HepG2 (cell line): ENCODE data around the gene SLC39A2. TPM values are rescaled to one million over a fixed set of nuclear protein-coding genes. Genes with fewer than 3 reads are reported as not detected.

Experiments
- PLSCR1 ChIP-seq: sonication (generic); formaldehyde crosslinking; IDR thresholded peaks from 2 replicates; pipeline ENCODE4 v1.5.0; 2020; ENCODE audit warnings: missing genetic modification reagents, mild to moderate bottlenecking, borderline replicate concordance
- ZNF646 ChIP-seq: sonication (generic); formaldehyde crosslinking; IDR thresholded peaks from 2 replicates; pipeline ENCODE4 v1.9.0; 2021; ENCODE audit warnings: mild to moderate bottlenecking, missing genetic modification reagents
- polyA plus RNA-seq, 8 experiments: library from polyadenylated mRNA; depleted of rRNA in 3 of 8; stranded (reverse) in 7 of 8; unstranded in 1 of 8; fragments of >200 nt; fragmentation: Illumina TruSeq in 4 of 8; extraction: Trizol in 4 of 8; gene quantifications; 2 replicates each; pipeline versions ENCODE4 v1.2.1 to v1.2.3, GENCODE V29; 2011 to 2016; ENCODE audit warnings: low read depth in 4 of 8, missing spikeins in 1 of 8, mixed read lengths in 1 of 8; ENCODE audit not compliant: insufficient read depth in 1 of 8
- total RNA-seq, 5 experiments: library from RNA; depleted of rRNA; stranded (reverse); fragments of >200 nt; fragmentation: Illumina TruSeq; extraction: Trizol; gene quantifications; 2 replicates each; pipeline ENCODE4 v1.2.3, GENCODE V29; 2016; ENCODE audit warnings: low read depth in 1 of 5

Gene SLC39A2
- total and polyA plus RNA-seq, 2 of the 13 experiments (the other 11 are each of a cell fraction or from before 2014, with no cell fraction given), result 0.08 to 0.11 TPM

DNA sequence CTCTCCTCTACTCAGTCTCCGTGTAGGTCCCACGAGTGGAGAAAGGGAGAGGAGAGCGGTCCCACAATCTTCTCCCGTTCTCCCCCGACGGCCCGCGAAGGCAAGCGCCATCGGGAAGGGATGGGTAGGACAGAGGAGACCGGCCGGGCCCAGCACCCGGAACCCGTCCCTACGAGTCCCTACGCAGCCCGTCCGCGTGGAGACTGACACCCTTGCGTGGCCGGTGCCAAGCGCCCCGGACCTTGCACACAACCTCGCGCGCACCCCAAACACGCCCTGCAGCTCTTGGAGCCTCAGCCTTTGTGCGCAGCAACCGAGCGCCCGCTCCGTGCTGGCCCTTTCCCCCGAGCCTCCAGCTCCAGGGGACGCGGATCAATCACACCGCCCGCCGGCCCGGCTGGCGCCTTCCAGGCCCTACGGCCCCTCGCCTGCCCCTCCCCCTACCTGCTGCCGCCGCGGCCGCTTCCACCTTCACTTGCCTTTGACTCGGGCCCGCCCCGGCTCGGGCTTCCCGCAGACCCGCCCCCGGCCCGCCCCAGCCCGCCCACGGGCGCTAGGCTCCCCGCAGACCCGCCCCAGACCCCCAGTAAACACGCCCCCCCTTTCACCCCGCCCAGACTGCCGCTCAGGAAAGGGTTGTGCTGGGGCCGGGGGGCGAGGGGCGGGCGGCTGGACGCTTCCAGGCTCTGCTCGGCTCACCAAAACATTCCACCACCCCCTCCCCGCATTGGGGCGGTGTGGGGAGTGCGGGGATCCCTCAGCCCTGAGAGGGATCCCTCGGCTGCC is 25.7 kb downstream of the SLC39A2 start, which contains the start of gene NDRG2 (continued):
- TF ChIP-seq ZNF646 (CRISPR knock-in tag) (no peak), PLSCR1 (no peak)
